ENCODE measurements around the gene TTC27. TPM values are rescaled to one million over a fixed set of nuclear protein-coding genes. Genes with fewer than 3 reads are reported as not detected.

Gene TTC27
- total RNA-seq, 1 experiment from 2014 or later = 25.1 TPM

- TF ChIP-seq FOXP4 (CRISPR knock-in tag; IDR thresholded peaks at IDR 0.05) = no peak
Measured at GRCh38 chr2:32652555-32653209, 24.8 kb downstream of the TTC27 start (continued).

- no peak for DNase-seq (ENCODE audit: low spot score)
Measured at GRCh38 chr2:32656069-32656468, 28.2 kb downstream of the TTC27 start.

More at GRCh38 chr2:32656069-32656468, 28.2 kb downstream of the TTC27 start:
- Mint-ChIP-seq H3K27me3 (ENCODE audit: low read depth) (no peaks in the 10 kb centered on the region), H3K4me1 (no peaks in the 10 kb centered on the region), H3K36me3 (peaks cover 11% of the 10 kb centered on the region), H3K27ac (no peak overlapping the region), H3K4me3 (no peak overlapping the region), H3K9me3 (peaks cover 9% of the 10 kb centered on the region)
- no peak for ATAC-seq
- CTCF ChIA-PET = no interaction called here
- POLR2A ChIA-PET = no interaction called here
- TF ChIP-seq PREB (CRISPR knock-in tag; IDR thresholded peaks at IDR 0.05; ENCODE audit: borderline replicate concordance) (no peak), CTCF (IDR thresholded peaks at IDR 0.05) (no peak), GRHL2 (CRISPR knock-in tag; IDR thresholded peaks at IDR 0.05; ENCODE audit: insufficient replicate concordance, severe bottlenecking) (no peak), PRDM15 (CRISPR knock-in tag; IDR thresholded peaks at IDR 0.05) (no peak), IRF1 (CRISPR knock-in tag; IDR thresholded peaks at IDR 0.05) (no peak), ZSCAN18 (CRISPR knock-in tag; IDR thresholded peaks at IDR 0.05) (no peak), CREB1 (CRISPR knock-in tag; IDR thresholded peaks at IDR 0.05) (no peak), ZNF416 (CRISPR knock-in tag; IDR thresholded peaks at IDR 0.05) (no peak), MLX (CRISPR knock-in tag; IDR thresholded peaks at IDR 0.05) (no peak), CREM (CRISPR knock-in tag; IDR thresholded peaks at IDR 0.05) (no peak), NFE2L1 (CRISPR knock-in tag; IDR thresholded peaks at IDR 0.05) (no peak), TP53 (CRISPR knock-in tag; IDR thresholded peaks at IDR 0.05) (no peak)

All from WTC11 (cell line).